SK-N-SH treated with all-trans-retinoic acid at 6 μM for 48 hours (cell line): Measurements from ENCODE around the gene ARHGEF10L.

Source experiments
- ARNTL ChIP-seq: fragments of 450-650 bp; formaldehyde crosslinking; IDR thresholded peaks from 2 replicates; pipeline ENCODE4 v1.5.0; 2020; ENCODE audit warnings: low read depth, mild to moderate bottlenecking, moderate library complexity, borderline replicate concordance
- ESRRG ChIP-seq: fragments of 250-450 bp; sonication (Bioruptor Pico); IDR thresholded peaks from 2 replicates; pipeline ENCODE4 v1.6.1; 2021; ENCODE audit warnings: mild to moderate bottlenecking
- RARB ChIP-seq: fragments of 250-450 bp; sonication (Bioruptor Pico); IDR thresholded peaks from 2 replicates; pipeline ENCODE4 v1.8.0; 2021; ENCODE audit warnings: mild to moderate bottlenecking, moderate library complexity
- SNAI2 ChIP-seq: fragments of 250-450 bp; sonication (Bioruptor Pico); IDR thresholded peaks from 2 replicates; pipeline ENCODE4 v1.5.0; 2020; ENCODE audit warnings: mild to moderate bottlenecking, moderate library complexity
- TF ChIP-seq, protein P1 (sequence below): fragments of 250-450 bp; sonication (Bioruptor Pico); IDR thresholded peaks from 2 replicates; pipeline ENCODE4 v1.5.1; 2020; ENCODE audit warnings: low read depth, mild to moderate bottlenecking, moderate library complexity
- TF ChIP-seq, protein P2 (sequence below): fragments of 250-450 bp; sonication (Bioruptor Pico); IDR thresholded peaks from 2 replicates; pipeline ENCODE4 v1.8.0; 2021; ENCODE audit warnings: low read depth, mild to moderate bottlenecking, moderate library complexity, borderline replicate concordance

DNA sequence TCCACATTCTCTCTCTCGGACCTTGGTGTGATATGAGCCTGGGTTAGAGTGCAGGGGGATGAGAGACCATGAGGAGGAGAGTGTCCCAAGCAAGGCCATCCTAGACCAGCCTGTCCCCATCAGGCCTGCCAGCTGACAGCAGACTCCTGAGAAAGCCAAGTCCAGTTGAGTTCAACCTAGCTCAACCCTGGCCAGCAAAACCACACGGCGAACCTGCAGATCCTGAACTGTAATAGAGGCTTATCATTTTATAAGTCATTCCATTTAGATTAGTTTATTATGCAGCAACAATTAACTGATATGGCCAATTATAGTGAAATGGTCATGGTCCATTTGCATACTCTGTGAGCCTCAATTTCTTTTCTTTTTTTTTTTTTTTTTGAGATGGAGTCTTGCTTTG is 36.4 kb upstream of the ARHGEF10L start:
- TF ChIP-seq RARB (CRISPR knock-in tag) (no peak), ESRRG (CRISPR knock-in tag) (no peak), ARNTL (CRISPR knock-in tag) (no peak), SNAI2 (CRISPR knock-in tag) (no peak)
- TF ChIP-seq, protein P1, sequence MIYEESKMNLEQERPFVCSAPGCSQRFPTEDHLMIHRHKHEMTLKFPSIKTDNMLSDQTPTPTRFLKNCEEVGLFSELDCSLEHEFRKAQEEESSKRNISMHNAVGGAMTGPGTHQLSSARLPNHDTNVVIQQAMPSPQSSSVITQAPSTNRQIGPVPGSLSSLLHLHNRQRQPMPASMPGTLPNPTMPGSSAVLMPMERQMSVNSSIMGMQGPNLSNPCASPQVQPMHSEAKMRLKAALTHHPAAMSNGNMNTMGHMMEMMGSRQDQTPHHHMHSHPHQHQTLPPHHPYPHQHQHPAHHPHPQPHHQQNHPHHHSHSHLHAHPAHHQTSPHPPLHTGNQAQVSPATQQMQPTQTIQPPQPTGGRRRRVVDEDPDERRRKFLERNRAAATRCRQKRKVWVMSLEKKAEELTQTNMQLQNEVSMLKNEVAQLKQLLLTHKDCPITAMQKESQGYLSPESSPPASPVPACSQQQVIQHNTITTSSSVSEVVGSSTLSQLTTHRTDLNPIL (CRISPR knock-in tag), result no peak
- TF ChIP-seq, protein P2, sequence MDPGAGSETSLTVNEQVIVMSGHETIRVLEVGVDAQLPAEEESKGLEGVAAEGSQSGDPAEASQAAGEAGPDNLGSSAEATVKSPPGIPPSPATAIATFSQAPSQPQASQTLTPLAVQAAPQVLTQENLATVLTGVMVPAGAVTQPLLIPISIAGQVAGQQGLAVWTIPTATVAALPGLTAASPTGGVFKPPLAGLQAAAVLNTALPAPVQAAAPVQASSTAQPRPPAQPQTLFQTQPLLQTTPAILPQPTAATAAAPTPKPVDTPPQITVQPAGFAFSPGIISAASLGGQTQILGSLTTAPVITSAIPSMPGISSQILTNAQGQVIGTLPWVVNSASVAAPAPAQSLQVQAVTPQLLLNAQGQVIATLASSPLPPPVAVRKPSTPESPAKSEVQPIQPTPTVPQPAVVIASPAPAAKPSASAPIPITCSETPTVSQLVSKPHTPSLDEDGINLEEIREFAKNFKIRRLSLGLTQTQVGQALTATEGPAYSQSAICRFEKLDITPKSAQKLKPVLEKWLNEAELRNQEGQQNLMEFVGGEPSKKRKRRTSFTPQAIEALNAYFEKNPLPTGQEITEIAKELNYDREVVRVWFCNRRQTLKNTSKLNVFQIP (CRISPR knock-in tag), result no peak
